Uterus (tissue), 2 donors: Measurements from ENCODE around the gene PPFIBP2.

Experiments
- CTCF ChIP-seq, 4 experiments: fragments of 200-600 bp in 2 of 4; fragments of 450-650 bp in 2 of 4; sonication (generic) in 2 of 4; IDR thresholded peaks; one replicate each; pipeline ENCODE4 v1.5.1; 2016 to 2019; ENCODE audit warnings: antibody characterized with exemption in 4 of 4, mild to moderate bottlenecking in 2 of 4, moderate library complexity in 1 of 4
- POLR2A ChIP-seq, 2 donors: fragments of 450-650 bp; IDR thresholded peaks; one replicate each; pipeline ENCODE4 v1.6.1; 2016; ENCODE audit warnings: antibody characterized with exemption in 2 of 2, mild to moderate bottlenecking in 1 of 2, moderate library complexity in 1 of 2

- TF ChIP-seq CTCF (IDR thresholded peaks at IDR 0.05) = no peak
- TF ChIP-seq POLR2A (IDR thresholded peaks at IDR 0.05) = no peak
These were observed 95.7 kb downstream of the PPFIBP2 start for GRCh38 chr11:7609521-7609920.
